Mucosa of rectum (tissue), 2 donors: ENCODE data around the gene MPZL1.
"Not testable (repeated sequence)": the region's sequence is repeated elsewhere in the genome, so short reads cannot be mapped to it uniquely, and the experiment has no call there.

Experiments used
- H3K27ac ChIP-seq, 2 donors: one replicate each; pipeline ENCODE4 v1.7.0; 2013; ENCODE audit warnings: inconsistent platforms in 2 of 2, low read depth in 2 of 2, low read length in 2 of 2
- H3K27me3 ChIP-seq, 2 donors: one replicate each; pipeline ENCODE4 v1.7.0; 2013; ENCODE audit warnings: low read length in 2 of 2; ENCODE audit not compliant: control insufficient read depth in 2 of 2, insufficient read depth in 2 of 2
- H3K36me3 ChIP-seq, 2 donors: one replicate each; pipeline ENCODE4 v1.7.0; 2013; ENCODE audit warnings: low read length in 2 of 2; ENCODE audit not compliant: control insufficient read depth in 2 of 2, insufficient read depth in 2 of 2
- H3K4me1 ChIP-seq, 2 donors: one replicate each; pipeline ENCODE4 v1.7.0; 2013; ENCODE audit warnings: low read length in 2 of 2, mild to moderate bottlenecking in 1 of 2; ENCODE audit not compliant: control insufficient read depth in 2 of 2, insufficient read depth in 2 of 2
- H3K4me3 ChIP-seq, 2 donors: one replicate each; pipeline ENCODE4 v1.7.0; 2013; ENCODE audit warnings: low read length in 2 of 2
- H3K9ac ChIP-seq, 2 donors: one replicate each; pipeline ENCODE4 v1.7.0; 2013; ENCODE audit warnings: low read length in 2 of 2, low read depth in 1 of 2, mild to moderate bottlenecking in 1 of 2
- H3K9me3 ChIP-seq, 2 donors: one replicate each; pipeline ENCODE4 v1.7.0; 2013; ENCODE audit warnings: low read length in 2 of 2; ENCODE audit not compliant: control insufficient read depth in 2 of 2
- donor health status: healthy.
- donor health status: Normal muscosa, but diverticular disease.

The MPZL1 gene

GRCh38 chr1:167728818-167729410, 7.1 kb downstream of the MPZL1 start:
- H3K36me3 ChIP-seq: peaks cover 4 to 6% of the 10 kb centered on the region in 2 donors
- H3K4me3 ChIP-seq: no peak overlapping the region
- no peaks in the 10 kb centered on the region for H3K27me3 ChIP-seq
- no peaks in the 10 kb centered on the region for H3K9me3 ChIP-seq
- no peak overlapping the region for H3K9ac ChIP-seq
- H3K27ac ChIP-seq: no peak overlapping the region
- peaks cover 4 to 8% of the 10 kb centered on the region in 2 donors for H3K4me1 ChIP-seq

GRCh38 chr1:167734227-167734626, 12.4 kb downstream of the MPZL1 start:
- no peaks in the 10 kb centered on the region for H3K9me3 ChIP-seq
- no peak overlapping the region for H3K27ac ChIP-seq

GRCh38 chr1:167734841-167735240, 13.1 kb downstream of the MPZL1 start:
- H3K27ac ChIP-seq: no peak overlapping the region
- H3K4me3 ChIP-seq: no peak overlapping the region
- H3K36me3 ChIP-seq: peaks cover 4 to 6% of the 10 kb centered on the region in 2 donors
- no peaks in the 10 kb centered on the region for H3K27me3 ChIP-seq
- no peaks in the 10 kb centered on the region for H3K9me3 ChIP-seq
- H3K9ac ChIP-seq: no peak overlapping the region
- H3K4me1 ChIP-seq: peaks cover 6 to 36% of the 10 kb centered on the region in 2 donors

More at GRCh38 chr1:167734227-167734626, 12.4 kb downstream of the MPZL1 start:
- H3K9ac ChIP-seq: no peak overlapping the region
- no peak overlapping the region for H3K4me3 ChIP-seq
- no peaks in the 10 kb centered on the region for H3K27me3 ChIP-seq
- H3K4me1 ChIP-seq: peaks cover 6 to 33% of the 10 kb centered on the region in 2 donors
- H3K36me3 ChIP-seq: peaks cover 4 to 6% of the 10 kb centered on the region in 2 donors

- H3K27me3 ChIP-seq: no peaks in the 10 kb centered on the region
- H3K4me3 ChIP-seq: no peak overlapping the region
- H3K9me3 ChIP-seq: no peaks in the 10 kb centered on the region
- peak overlapping the region; percentile 33 to 76 for H3K27ac ChIP-seq
- peak overlapping the region in 1 of 2 donors; percentile 2 for H3K9ac ChIP-seq
- no peaks in the 10 kb centered on the region for H3K36me3 ChIP-seq
- H3K4me1 ChIP-seq: peaks cover 10 to 44% of the 10 kb centered on the region in 2 donors
Measured at GRCh38 chr1:167737169-167737568, 15.4 kb downstream of the MPZL1 start.

- Histone ChIP-seq H3K4me1 (peaks cover 10 to 44% of the 10 kb centered on the region in 2 donors), H3K9ac (no peak overlapping the region), H3K36me3 (no peaks in the 10 kb centered on the region), H3K9me3 (no peaks in the 10 kb centered on the region), H3K27ac (no peak overlapping the region), H3K4me3 (no peak overlapping the region), H3K27me3 (no peaks in the 10 kb centered on the region)
Measured at GRCh38 chr1:167738158-167738557, 16.4 kb downstream of the MPZL1 start.

- Histone ChIP-seq H3K9me3 (no peaks in the 10 kb centered on the region), H3K36me3 (no peaks in the 10 kb centered on the region), H3K4me1 (peaks cover 10 to 44% of the 10 kb centered on the region in 2 donors), H3K9ac (peak overlapping the region in 1 of 2 donors; percentile 41), H3K27me3 (no peaks in the 10 kb centered on the region), H3K4me3 (peak overlapping the region; percentile 17 to 41), H3K27ac (peak overlapping the region; percentile 87)
Measured at GRCh38 chr1:167739752-167740151, 18.0 kb downstream of the MPZL1 start.

- not testable (repeated sequence) for H3K9me3 ChIP-seq, H3K36me3 ChIP-seq, H3K9ac ChIP-seq
Measured at GRCh38 chr1:167741103-167741502, 19.3 kb downstream of the MPZL1 start.

GRCh38 chr1:167742392-167743057, 20.7 kb downstream of the MPZL1 start:
- H3K4me3 ChIP-seq, H3K9ac ChIP-seq, H3K27ac ChIP-seq, H3K9me3 ChIP-seq, H3K27me3 ChIP-seq, H3K36me3 ChIP-seq: not testable (repeated sequence)
- peaks cover 4 to 23% of the 10 kb centered on the region in 2 donors for H3K4me1 ChIP-seq

More at GRCh38 chr1:167741103-167741502, 19.3 kb downstream of the MPZL1 start:
- H3K27ac ChIP-seq, H3K27me3 ChIP-seq, H3K4me3 ChIP-seq: not testable (repeated sequence)
- peaks cover 10 to 33% of the 10 kb centered on the region in 2 donors for H3K4me1 ChIP-seq

- Histone ChIP-seq H3K4me3 (no peak overlapping the region), H3K9me3 (no peaks in the 10 kb centered on the region), H3K27me3 (no peaks in the 10 kb centered on the region), H3K9ac (no peak overlapping the region), H3K27ac (no peak overlapping the region), H3K4me1 (peaks cover 4 to 9% of the 10 kb centered on the region in 2 donors), H3K36me3 (no peaks in the 10 kb centered on the region)
Measured at GRCh38 chr1:167744901-167745300, 23.1 kb downstream of the MPZL1 start.

GRCh38 chr1:167746013-167746672, 24.4 kb downstream of the MPZL1 start:
- H3K9ac ChIP-seq: no peak overlapping the region
- no peak overlapping the region for H3K4me3 ChIP-seq
- H3K27ac ChIP-seq: no peak overlapping the region
- H3K36me3 ChIP-seq: no peaks in the 10 kb centered on the region
- peaks cover 0 to 2% of the 10 kb centered on the region in 2 donors for H3K4me1 ChIP-seq
- no peaks in the 10 kb centered on the region for H3K27me3 ChIP-seq
- no peaks in the 10 kb centered on the region for H3K9me3 ChIP-seq
